Fibroblast of lung (primary cell): ENCODE data around the gene ZBTB7C. TPM values are rescaled to one million over a fixed set of nuclear protein-coding genes. Genes with fewer than 3 reads are reported as not detected.

Source experiments
- DNase-seq, 2 donors: peaks; one replicate each; pipeline versions ENCODE4 v3.0.0 to v3.0.0-alpha.2; 2010; ENCODE audit warnings: low read depth in 2 of 2
- H2AFZ ChIP-seq: 2 replicates; pipeline ENCODE4 v1.5.1; 2012; ENCODE audit warnings: low read length, control low read depth, inconsistent platforms
- H3K27ac ChIP-seq: 2 replicates; pipeline ENCODE4 v1.5.1; 2011; ENCODE audit warnings: low read length, control low read depth; ENCODE audit not compliant: insufficient read depth
- H3K27me3 ChIP-seq: 2 replicates; pipeline ENCODE4 v1.5.1; 2011; ENCODE audit warnings: mild to moderate bottlenecking, low read length; ENCODE audit not compliant: control insufficient read depth, insufficient read depth
- H3K36me3 ChIP-seq: 2 replicates; pipeline ENCODE4 v1.5.1; 2011; ENCODE audit warnings: low read length; ENCODE audit not compliant: control insufficient read depth, insufficient read depth
- H3K4me1 ChIP-seq: 2 replicates; pipeline ENCODE4 v1.5.1; 2011; ENCODE audit warnings: low read length; ENCODE audit not compliant: control insufficient read depth, insufficient read depth; ENCODE audit errors: extremely low read depth
- H3K4me2 ChIP-seq: 2 replicates; pipeline ENCODE4 v1.5.1; 2011; ENCODE audit warnings: low read length, control low read depth; ENCODE audit not compliant: insufficient read depth; ENCODE audit errors: extremely low read depth
- H3K4me3 ChIP-seq, 4 experiments: fragments of 200-600 bp in 1 of 4; sonication (generic) in 1 of 4; replicated peaks in 1 of 4; 2 replicates each; pipeline ENCODE4 v1.5.1; 2011 to 2016; ENCODE audit warnings: low read length in 4 of 4, low read depth in 3 of 4, mild to moderate bottlenecking in 3 of 4, control low read depth in 2 of 4, inconsistent platforms in 1 of 4, mixed read lengths in 1 of 4; ENCODE audit not compliant: insufficient read depth in 1 of 4; ENCODE audit errors: control extremely low read depth in 1 of 4
- H3K79me2 ChIP-seq: 2 replicates; pipeline ENCODE4 v1.5.1; 2012; ENCODE audit warnings: mild to moderate bottlenecking, low read length, inconsistent platforms; ENCODE audit not compliant: control insufficient read depth, insufficient read depth
- H3K9ac ChIP-seq: 2 replicates; pipeline ENCODE4 v1.5.1; 2011; ENCODE audit warnings: mild to moderate bottlenecking, low read length, control low read depth; ENCODE audit not compliant: insufficient read depth
- H3K9me3 ChIP-seq: 2 replicates; pipeline ENCODE4 v1.5.1; 2012; ENCODE audit warnings: low read depth, low read length; ENCODE audit not compliant: control insufficient read depth, insufficient read depth
- H4K20me1 ChIP-seq: 2 replicates; pipeline ENCODE4 v1.5.1; 2011; ENCODE audit warnings: low read length; ENCODE audit not compliant: control insufficient read depth, insufficient read depth; ENCODE audit errors: extremely low read depth
- CTCF ChIP-seq, 2 donors: IDR thresholded peaks in 1 of 2; conservative IDR thresholded peaks in 1 of 2; 1 replicate in 1 of 2; 2 replicates in 1 of 2; pipeline ENCODE4 v1.5.1; 2011 to 2012; ENCODE audit warnings: low read length in 2 of 2, control low read depth in 1 of 2, inconsistent platforms in 1 of 2, low read depth in 1 of 2, mild to moderate bottlenecking in 1 of 2
- EZH2 ChIP-seq: IDR thresholded peaks from 2 replicates; pipeline ENCODE4 v1.5.1; 2012; ENCODE audit warnings: low read length, control low read depth, mild to moderate bottlenecking; ENCODE audit errors: missing control alignments
- polyA plus RNA-seq, 2 donors: library from polyadenylated mRNA; depleted of rRNA in 1 of 2; stranded (reverse) in 1 of 2; unstranded in 1 of 2; fragments of >200 nt; gene quantifications; 2 replicates each; pipeline ENCODE4 v1.2.1, GENCODE V29; 2011 to 2012; ENCODE audit warnings: missing spikeins in 1 of 2
- total RNA-seq: library from RNA; depleted of rRNA; stranded (reverse); fragments of >200 nt; gene quantifications from 2 replicates; pipeline ENCODE4 v1.2.1, GENCODE V29; 2014

Gene ZBTB7C
- total and polyA plus RNA-seq, 2 donors (not counting 1 experiment from before 2014, with no cell fraction given) = 0.19 to 0.33 TPM

DNA sequence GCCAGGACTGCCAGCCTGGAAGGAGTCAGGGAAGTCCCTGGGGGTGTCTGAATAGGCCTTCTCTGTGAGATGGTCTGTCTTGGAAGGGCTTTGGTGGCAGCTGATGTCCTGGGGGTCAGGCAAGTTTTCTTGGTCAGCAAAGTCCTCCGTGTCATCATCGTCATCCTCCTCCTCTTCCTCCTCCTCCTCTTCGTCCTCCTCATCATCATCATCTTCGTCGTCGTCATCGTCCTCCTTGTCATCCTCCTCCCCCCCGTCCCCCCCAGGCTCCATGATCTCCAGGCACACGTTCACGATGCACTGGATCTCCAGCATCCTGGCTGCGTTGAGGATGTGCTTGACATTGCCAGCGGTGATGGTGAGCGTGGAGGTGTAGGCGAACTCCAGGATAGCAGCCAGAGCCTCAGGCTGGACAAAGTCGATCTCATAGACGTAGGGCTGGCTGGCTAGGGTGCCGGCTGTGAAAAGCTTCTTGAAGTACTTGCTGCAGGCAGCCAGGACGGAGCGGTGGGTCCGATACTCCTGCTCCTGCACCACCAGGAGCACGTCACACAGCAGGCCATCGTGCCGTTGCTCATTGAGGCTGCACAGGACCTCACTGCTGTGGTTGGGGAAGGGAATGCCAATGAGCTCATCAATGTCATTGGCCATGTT is 368.6 kb downstream of the ZBTB7C start:
- Histone ChIP-seq H2AFZ (no peak overlapping the region), H3K36me3 (no peaks in the 10 kb centered on the region), H3K4me2 (no peak overlapping the region), H3K27ac (no peak overlapping the region), H3K27me3 (no peaks in the 10 kb centered on the region), H3K79me2 (no peaks in the 10 kb centered on the region), H3K4me3 (no peak overlapping the region), H3K9ac (no peak overlapping the region), H4K20me1 (no peaks in the 10 kb centered on the region), H3K9me3 (no peaks in the 10 kb centered on the region), H3K4me1 (no peaks in the 10 kb centered on the region)
- no peak for DNase-seq
- no peak for TF ChIP-seq CTCF (conservative IDR thresholded peaks at IDR 0.05 in 1 of 2, IDR thresholded peaks at IDR 0.05 in 1 of 2; ENCODE audit: low read depth in 1 of 2, low read length in 2 of 2)
- no peak for TF ChIP-seq EZH2

DNA sequence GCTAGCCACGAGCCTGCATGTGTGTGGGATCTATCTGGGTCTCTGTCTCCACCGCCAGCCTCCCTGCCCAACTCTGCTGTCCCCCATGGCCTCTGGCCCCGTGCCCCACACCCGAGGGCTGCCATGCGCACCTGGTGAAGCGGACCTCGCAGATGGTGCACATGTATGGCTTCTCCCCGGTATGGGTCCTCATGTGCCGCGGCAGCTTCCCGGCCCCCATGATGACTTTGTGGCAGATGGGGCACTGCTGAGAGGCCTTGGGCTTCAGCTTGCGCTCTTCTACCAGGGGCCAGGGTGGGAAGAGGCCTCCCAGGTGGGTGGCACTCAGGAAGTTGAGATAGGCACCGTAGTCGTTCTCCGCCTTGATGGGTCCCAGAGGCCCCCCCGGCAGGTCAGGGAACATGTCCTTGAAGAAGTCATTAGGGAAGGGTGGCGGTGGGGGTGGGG is 369.4 kb downstream of the ZBTB7C start:
- Histone ChIP-seq H2AFZ (no peak overlapping the region), H4K20me1 (no peaks in the 10 kb centered on the region), H3K4me1 (no peaks in the 10 kb centered on the region), H3K36me3 (no peaks in the 10 kb centered on the region), H3K9ac (no peak overlapping the region), H3K27me3 (no peaks in the 10 kb centered on the region), H3K27ac (no peak overlapping the region), H3K4me3 (no peak overlapping the region), H3K4me2 (no peak overlapping the region), H3K9me3 (no peaks in the 10 kb centered on the region), H3K79me2 (no peaks in the 10 kb centered on the region)
- TF ChIP-seq CTCF (conservative IDR thresholded peaks at IDR 0.05 in 1 of 2, IDR thresholded peaks at IDR 0.05 in 1 of 2; ENCODE audit: low read depth in 1 of 2, low read length in 2 of 2) = no peak
- TF ChIP-seq EZH2 = no peak
- no peak for DNase-seq

DNA sequence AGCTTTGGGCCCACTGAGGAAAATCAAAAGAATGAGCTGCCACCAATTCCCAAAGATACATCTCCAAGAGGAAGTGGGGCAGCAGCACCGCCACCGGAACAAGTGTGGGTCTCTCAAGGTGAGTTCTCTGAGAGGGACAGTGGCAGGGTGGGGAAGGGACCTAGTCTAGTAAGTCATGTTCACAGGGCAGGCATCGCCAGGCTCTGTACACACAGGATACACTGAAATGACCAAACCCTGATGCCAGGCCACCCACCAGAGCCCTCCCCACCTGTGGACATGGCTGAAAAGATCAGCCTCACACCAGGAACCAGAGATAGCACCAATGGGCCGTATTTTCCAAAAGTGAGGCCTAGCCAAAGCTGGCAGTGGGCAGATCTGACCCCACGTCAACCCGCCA is 370.5 kb downstream of the ZBTB7C start:
- DNase-seq = no peak
- TF ChIP-seq EZH2 (no peak), CTCF (conservative IDR thresholded peaks at IDR 0.05 in 1 of 2, IDR thresholded peaks at IDR 0.05 in 1 of 2; ENCODE audit: low read depth in 1 of 2, low read length in 2 of 2) (no peak)

More for the DNA sequence above, 370.5 kb downstream of the ZBTB7C start:
- H2AFZ ChIP-seq = no peak overlapping the region
- H3K79me2 ChIP-seq = no peaks in the 10 kb centered on the region
- no peak overlapping the region for H3K27ac ChIP-seq
- H3K9me3 ChIP-seq = no peaks in the 10 kb centered on the region
- no peaks in the 10 kb centered on the region for H3K36me3 ChIP-seq
- H4K20me1 ChIP-seq = no peaks in the 10 kb centered on the region
- no peak overlapping the region for H3K4me2 ChIP-seq
- no peaks in the 10 kb centered on the region for H3K4me1 ChIP-seq
- no peaks in the 10 kb centered on the region for H3K27me3 ChIP-seq
- no peak overlapping the region for H3K4me3 ChIP-seq
- no peak overlapping the region for H3K9ac ChIP-seq
